Measurements from ENCODE around the gene TDRD10. TPM values are rescaled to one million over a fixed set of nuclear protein-coding genes. Genes with fewer than 3 reads are reported as not detected.

Gene TDRD10
- total RNA-seq, 6 experiments from 2014 or later = not detected

DNA sequence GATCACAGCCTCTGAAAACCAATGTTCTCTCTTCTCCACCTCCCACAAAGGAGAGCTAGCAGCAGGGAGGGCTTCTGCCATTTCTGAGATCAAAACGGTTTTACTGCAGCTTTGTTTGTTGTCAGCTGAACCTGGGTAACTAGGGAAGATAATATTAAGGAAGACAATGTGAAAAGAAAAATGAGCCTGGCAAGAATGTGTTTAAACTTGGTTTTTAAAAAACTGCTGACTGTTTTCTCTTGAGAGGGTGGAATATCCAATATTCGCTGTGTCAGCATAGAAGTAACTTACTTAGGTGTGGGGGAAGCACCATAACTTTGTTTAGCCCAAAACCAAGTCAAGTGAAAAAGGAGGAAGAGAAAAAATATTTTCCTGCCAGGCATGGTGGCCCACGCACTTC, 35.8 kb upstream of the TDRD10 start:
- Mint-ChIP-seq H3K36me3 (ENCODE audit: low read depth) (no peaks in the 10 kb centered on the region), H3K9me3 (no peaks in the 10 kb centered on the region), H3K4me3 (no peak overlapping the region), H3K27ac (no peak overlapping the region), H3K27me3 (ENCODE audit: insufficient read depth) (peaks cover 9% of the 10 kb centered on the region; the same call in 1 of the 2 replicates), H3K4me1 (ENCODE audit: low read depth) (peaks cover 24% of the 10 kb centered on the region)
- no peak for TF ChIP-seq CTCF (IDR thresholded peaks at IDR 0.05)
- DNase-seq = no peak

- no peaks in the 10 kb centered on the region for H3K9me3 Mint-ChIP-seq
- H3K4me3 Mint-ChIP-seq = no peak overlapping the region
- no peak overlapping the region for H3K27ac Mint-ChIP-seq
- TF ChIP-seq CTCF (IDR thresholded peaks at IDR 0.05) = peak; percentile 64
- H3K36me3 Mint-ChIP-seq (ENCODE audit: low read depth) = no peaks in the 10 kb centered on the region
- DNase-seq = no peak
- peaks cover 23% of the 10 kb centered on the region for H3K4me1 Mint-ChIP-seq (ENCODE audit: low read depth)
- H3K27me3 Mint-ChIP-seq (ENCODE audit: insufficient read depth) = peaks cover 9% of the 10 kb centered on the region; the same call in 1 of the 2 replicates
These were observed 35.0 kb upstream of the TDRD10 start for GRCh38 chr1:154466921-154467417.

DNA sequence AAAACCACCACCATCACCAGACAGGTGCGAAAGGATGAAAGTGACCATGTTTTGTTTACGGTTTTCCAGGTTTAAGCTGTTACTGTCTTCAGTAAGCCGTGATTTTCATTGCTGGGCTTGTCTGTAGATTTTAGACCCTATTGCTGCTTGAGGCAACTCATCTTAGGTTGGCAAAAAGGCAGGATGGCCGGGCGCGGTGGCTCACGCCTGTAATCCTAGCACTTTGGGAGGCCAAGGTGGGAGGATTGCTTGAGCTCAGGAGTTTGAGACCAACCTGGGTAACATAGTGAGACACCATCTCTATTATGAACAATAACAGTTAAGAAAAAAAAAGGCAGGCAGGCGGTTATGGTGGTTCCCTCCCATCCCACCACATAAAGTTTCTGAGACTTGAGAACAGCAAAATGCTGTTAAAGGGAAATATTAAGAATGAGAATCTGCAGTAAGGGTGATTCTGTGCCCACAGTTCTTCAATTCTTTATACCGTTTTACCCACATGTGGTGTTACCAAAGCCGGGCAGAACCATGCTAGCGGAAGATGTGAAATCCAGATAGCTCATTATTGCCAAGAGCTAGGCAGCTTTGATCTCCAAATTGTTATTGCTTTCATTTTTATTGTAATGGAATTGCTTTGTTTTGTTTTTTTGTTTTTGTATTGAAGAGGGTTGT, 34.5 kb upstream of the TDRD10 start:
- H3K36me3 Mint-ChIP-seq (ENCODE audit: low read depth) = no peaks in the 10 kb centered on the region
- H3K27me3 Mint-ChIP-seq (ENCODE audit: insufficient read depth) = peaks cover 9% of the 10 kb centered on the region; the same call in 1 of the 2 replicates
- DNase-seq = no peak
- peaks cover 19% of the 10 kb centered on the region for H3K4me1 Mint-ChIP-seq (ENCODE audit: low read depth)
- H3K4me3 Mint-ChIP-seq = no peak overlapping the region
- H3K27ac Mint-ChIP-seq = no peak overlapping the region
- H3K9me3 Mint-ChIP-seq = no peaks in the 10 kb centered on the region
- no peak for TF ChIP-seq CTCF (IDR thresholded peaks at IDR 0.05)

DNA sequence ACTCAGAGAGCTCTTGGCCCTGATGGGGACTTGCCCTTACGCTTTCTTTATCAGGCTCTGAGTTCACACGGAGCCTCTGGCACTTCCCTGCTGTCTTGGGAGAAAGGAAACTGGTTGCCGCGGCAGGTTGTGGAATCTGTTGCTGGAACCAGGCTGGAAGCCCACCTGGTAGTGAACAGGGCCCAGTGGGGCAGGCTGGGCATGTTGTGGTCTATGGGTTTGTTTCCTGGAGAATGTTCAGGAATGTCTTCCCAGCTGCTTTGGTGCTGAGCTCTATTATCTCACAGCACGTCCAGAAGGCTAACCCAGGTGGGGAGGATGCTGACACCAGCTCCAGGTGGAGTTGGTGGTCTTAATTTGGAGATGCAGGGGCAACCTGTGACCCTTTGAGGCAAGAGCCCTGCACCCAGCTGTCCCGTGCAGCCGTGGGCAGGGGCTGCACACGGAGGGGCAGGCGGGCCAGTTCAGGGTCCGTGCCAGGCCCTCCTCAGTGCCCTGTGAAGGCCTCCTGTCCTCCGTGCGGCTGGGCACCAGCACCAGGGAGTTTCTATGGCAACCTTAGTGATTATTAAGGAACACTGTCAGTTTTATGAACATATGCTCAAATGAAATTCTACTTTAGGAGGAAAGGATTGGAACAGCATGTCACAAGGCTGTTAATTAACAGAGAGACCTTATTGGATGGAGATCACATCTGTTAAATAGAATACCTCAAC, 33.3 kb upstream of the TDRD10 start:
- no peaks in the 10 kb centered on the region for H3K36me3 Mint-ChIP-seq (ENCODE audit: low read depth)
- peaks cover 9% of the 10 kb centered on the region for H3K4me1 Mint-ChIP-seq (ENCODE audit: low read depth)
- no peak for TF ChIP-seq CTCF (IDR thresholded peaks at IDR 0.05)
- H3K9me3 Mint-ChIP-seq = no peaks in the 10 kb centered on the region
- peaks cover 10% of the 10 kb centered on the region; the same call in 1 of the 2 replicates for H3K27me3 Mint-ChIP-seq (ENCODE audit: insufficient read depth)
- no peak for DNase-seq
- H3K4me3 Mint-ChIP-seq = no peak overlapping the region
- H3K27ac Mint-ChIP-seq = no peak overlapping the region

DNA sequence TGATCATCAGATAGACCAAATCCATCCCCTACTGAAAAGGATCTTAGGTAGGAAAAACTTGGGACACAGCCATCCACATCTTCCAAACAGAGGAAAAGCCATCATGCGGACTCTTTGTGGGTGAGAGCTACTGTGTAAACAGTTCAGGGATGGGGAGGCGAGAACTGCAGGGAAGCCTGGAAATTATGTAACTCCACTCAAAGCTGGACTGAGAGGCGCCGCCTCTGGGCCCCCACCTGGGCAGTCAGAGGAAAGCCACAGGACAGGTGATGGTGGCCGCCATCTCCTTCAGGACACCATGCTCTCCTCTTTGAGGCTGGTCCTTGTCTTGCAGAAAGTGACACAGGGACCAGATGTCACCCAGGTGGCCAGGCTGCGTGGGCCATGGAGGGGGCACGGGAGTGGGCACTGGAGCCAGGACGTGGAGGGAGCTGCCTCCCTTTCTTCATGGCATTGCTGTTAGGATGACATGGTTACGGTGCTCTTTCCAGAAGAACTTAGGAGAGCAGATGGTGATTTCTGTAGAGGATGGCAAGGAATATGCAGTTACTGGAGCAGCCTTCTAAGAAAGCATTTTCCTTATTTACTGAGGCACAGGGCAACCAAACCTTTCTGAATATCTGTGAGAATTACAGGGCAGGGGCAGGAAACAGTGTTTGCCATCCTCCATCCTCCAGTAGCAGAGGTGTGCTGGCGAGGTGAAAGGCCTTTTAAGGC, 32.0 kb upstream of the TDRD10 start:
- no peaks in the 10 kb centered on the region for H3K9me3 Mint-ChIP-seq
- no peaks in the 10 kb centered on the region for H3K36me3 Mint-ChIP-seq (ENCODE audit: low read depth)
- no peak overlapping the region for H3K4me3 Mint-ChIP-seq
- TF ChIP-seq CTCF (IDR thresholded peaks at IDR 0.05) = no peak
- H3K4me1 Mint-ChIP-seq (ENCODE audit: low read depth) = peaks cover 12% of the 10 kb centered on the region
- H3K27me3 Mint-ChIP-seq (ENCODE audit: insufficient read depth) = peaks cover 9% of the 10 kb centered on the region; the same call in 1 of the 2 replicates
- H3K27ac Mint-ChIP-seq = no peak overlapping the region
- no peak for DNase-seq

All from HFFc6 (cell line).